GM23338 (cell line): ENCODE data around the gene MRTO4.

ENCODE experiments used
- CREB1 ChIP-seq: fragments of 250-450 bp; sonication (Bioruptor Pico); IDR thresholded peaks from 2 replicates; pipeline ENCODE4 v1.5.0; 2020; ENCODE audit warnings: low read depth, mild to moderate bottlenecking, moderate library complexity
- EZH2 ChIP-seq: fragments of 200-600 bp; sonication (generic); IDR thresholded peaks from one replicate; pipeline ENCODE4 v1.8.0; 2017; ENCODE audit warnings: antibody characterized with exemption, mild to moderate bottlenecking, low read depth; ENCODE audit not compliant: unreplicated experiment
- EZH2phosphoT487 ChIP-seq: fragments of 200-600 bp; sonication (generic); IDR thresholded peaks from one replicate; pipeline ENCODE4 v1.8.1; 2018; ENCODE audit warnings: antibody characterized with exemption; ENCODE audit not compliant: unreplicated experiment
- JUNB ChIP-seq: IDR thresholded peaks from one replicate; pipeline ENCODE4 v1.6.1; 2016; ENCODE audit warnings: antibody characterized with exemption; ENCODE audit not compliant: unreplicated experiment
- NANOG ChIP-seq: IDR thresholded peaks from 2 replicates; pipeline ENCODE4 v1.6.1; 2016; ENCODE audit warnings: antibody characterized with exemption, borderline replicate concordance
- POLR2AphosphoS5 ChIP-seq: IDR thresholded peaks from 2 replicates; pipeline ENCODE4 v1.6.1; 2016; ENCODE audit warnings: antibody characterized with exemption, low read depth
- STAT1 ChIP-seq: IDR thresholded peaks from one replicate; pipeline ENCODE4 v1.6.1; 2016; ENCODE audit warnings: antibody characterized with exemption; ENCODE audit not compliant: unreplicated experiment
- ZNF114 ChIP-seq: fragments of 250-450 bp; sonication (Bioruptor Pico); IDR thresholded peaks from 2 replicates; pipeline ENCODE4 v1.5.0; 2020; ENCODE audit warnings: mild to moderate bottlenecking, moderate library complexity
- ZNF331 ChIP-seq: fragments of 250-450 bp; sonication (Bioruptor Pico); IDR thresholded peaks from 2 replicates; pipeline ENCODE4 v1.5.0; 2020; ENCODE audit warnings: low read depth, mild to moderate bottlenecking, moderate library complexity
- TF ChIP-seq, protein P1 (sequence below), 2 experiments: fragments of 200-600 bp in 1 of 2; sonication (generic) in 1 of 2; conservative IDR thresholded peaks; 2 replicates each; pipeline versions ENCODE4 v1.5.1 to v1.6.1; 2016 to 2017; ENCODE audit warnings: antibody characterized with exemption in 2 of 2, low read depth in 2 of 2, mild to moderate bottlenecking in 2 of 2, moderate library complexity in 1 of 2
- TF ChIP-seq, protein P2 (sequence below): IDR thresholded peaks from one replicate; pipeline ENCODE4 v1.6.1; 2018; ENCODE audit warnings: antibody characterized with exemption; ENCODE audit not compliant: unreplicated experiment
- TF ChIP-seq, protein P3 (sequence below): IDR thresholded peaks from 2 replicates; pipeline ENCODE4 v1.6.1; 2016; ENCODE audit warnings: antibody characterized with exemption
- TF ChIP-seq, protein P4 (sequence below): fragments of 250-450 bp; sonication (Bioruptor Pico); IDR thresholded peaks from 2 replicates; pipeline ENCODE4 v1.5.0; 2020; ENCODE audit warnings: mild to moderate bottlenecking, moderate library complexity

DNA sequence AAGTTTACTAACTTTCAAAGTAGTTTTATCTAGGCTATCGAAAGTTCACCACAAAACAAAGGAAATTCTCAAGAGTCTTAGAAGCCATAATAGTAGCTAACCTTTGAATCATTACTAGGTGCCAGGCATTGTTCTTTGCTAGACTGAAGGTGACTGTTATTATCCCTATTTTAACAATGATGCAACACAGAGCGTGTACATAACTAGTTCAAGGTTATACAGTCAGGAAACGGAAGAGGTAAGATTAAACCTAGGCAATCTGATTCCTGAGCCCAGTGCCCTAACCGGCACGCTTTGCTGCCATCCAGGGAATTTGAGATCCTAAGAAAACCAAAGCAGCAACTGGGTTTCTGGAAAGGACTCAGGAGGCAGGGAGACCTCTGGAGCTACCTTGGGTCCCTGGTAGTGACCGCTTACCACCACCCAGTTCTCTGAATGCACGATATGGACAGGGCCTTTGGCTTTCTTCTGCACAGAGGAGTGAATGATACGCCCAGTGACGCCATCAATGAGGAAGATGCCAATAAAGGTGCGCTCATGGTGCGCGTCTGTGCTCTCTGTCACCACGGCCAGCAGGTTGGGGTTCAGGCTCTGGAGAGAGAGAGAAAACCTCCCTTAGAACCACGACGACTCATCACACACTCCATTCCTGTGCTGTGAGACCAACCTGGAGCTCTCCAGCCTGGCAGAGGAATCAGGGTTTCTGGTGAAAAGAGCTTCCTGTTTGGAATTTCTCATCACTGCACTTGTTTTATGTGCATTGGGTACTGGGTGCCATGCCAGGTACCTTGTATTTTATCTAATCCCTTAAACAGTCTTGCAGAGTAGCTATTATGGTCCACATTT is 28.4 kb upstream of the MRTO4 start:
- TF ChIP-seq, protein P1, sequence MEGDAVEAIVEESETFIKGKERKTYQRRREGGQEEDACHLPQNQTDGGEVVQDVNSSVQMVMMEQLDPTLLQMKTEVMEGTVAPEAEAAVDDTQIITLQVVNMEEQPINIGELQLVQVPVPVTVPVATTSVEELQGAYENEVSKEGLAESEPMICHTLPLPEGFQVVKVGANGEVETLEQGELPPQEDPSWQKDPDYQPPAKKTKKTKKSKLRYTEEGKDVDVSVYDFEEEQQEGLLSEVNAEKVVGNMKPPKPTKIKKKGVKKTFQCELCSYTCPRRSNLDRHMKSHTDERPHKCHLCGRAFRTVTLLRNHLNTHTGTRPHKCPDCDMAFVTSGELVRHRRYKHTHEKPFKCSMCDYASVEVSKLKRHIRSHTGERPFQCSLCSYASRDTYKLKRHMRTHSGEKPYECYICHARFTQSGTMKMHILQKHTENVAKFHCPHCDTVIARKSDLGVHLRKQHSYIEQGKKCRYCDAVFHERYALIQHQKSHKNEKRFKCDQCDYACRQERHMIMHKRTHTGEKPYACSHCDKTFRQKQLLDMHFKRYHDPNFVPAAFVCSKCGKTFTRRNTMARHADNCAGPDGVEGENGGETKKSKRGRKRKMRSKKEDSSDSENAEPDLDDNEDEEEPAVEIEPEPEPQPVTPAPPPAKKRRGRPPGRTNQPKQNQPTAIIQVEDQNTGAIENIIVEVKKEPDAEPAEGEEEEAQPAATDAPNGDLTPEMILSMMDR (conservative IDR thresholded peaks at IDR 0.05; ENCODE audit: low read depth in 2 of 2): no peak
- TF ChIP-seq POLR2AphosphoS5: no peak
- no peak for TF ChIP-seq CREB1 (CRISPR knock-in tag)
- TF ChIP-seq EZH2: no peak
- no peak for TF ChIP-seq EZH2phosphoT487
- TF ChIP-seq, protein P2, sequence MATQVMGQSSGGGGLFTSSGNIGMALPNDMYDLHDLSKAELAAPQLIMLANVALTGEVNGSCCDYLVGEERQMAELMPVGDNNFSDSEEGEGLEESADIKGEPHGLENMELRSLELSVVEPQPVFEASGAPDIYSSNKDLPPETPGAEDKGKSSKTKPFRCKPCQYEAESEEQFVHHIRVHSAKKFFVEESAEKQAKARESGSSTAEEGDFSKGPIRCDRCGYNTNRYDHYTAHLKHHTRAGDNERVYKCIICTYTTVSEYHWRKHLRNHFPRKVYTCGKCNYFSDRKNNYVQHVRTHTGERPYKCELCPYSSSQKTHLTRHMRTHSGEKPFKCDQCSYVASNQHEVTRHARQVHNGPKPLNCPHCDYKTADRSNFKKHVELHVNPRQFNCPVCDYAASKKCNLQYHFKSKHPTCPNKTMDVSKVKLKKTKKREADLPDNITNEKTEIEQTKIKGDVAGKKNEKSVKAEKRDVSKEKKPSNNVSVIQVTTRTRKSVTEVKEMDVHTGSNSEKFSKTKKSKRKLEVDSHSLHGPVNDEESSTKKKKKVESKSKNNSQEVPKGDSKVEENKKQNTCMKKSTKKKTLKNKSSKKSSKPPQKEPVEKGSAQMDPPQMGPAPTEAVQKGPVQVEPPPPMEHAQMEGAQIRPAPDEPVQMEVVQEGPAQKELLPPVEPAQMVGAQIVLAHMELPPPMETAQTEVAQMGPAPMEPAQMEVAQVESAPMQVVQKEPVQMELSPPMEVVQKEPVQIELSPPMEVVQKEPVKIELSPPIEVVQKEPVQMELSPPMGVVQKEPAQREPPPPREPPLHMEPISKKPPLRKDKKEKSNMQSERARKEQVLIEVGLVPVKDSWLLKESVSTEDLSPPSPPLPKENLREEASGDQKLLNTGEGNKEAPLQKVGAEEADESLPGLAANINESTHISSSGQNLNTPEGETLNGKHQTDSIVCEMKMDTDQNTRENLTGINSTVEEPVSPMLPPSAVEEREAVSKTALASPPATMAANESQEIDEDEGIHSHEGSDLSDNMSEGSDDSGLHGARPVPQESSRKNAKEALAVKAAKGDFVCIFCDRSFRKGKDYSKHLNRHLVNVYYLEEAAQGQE: no peak
- TF ChIP-seq ZNF331 (CRISPR knock-in tag): no peak
- TF ChIP-seq, protein P3, sequence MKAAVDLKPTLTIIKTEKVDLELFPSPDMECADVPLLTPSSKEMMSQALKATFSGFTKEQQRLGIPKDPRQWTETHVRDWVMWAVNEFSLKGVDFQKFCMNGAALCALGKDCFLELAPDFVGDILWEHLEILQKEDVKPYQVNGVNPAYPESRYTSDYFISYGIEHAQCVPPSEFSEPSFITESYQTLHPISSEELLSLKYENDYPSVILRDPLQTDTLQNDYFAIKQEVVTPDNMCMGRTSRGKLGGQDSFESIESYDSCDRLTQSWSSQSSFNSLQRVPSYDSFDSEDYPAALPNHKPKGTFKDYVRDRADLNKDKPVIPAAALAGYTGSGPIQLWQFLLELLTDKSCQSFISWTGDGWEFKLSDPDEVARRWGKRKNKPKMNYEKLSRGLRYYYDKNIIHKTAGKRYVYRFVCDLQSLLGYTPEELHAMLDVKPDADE: no peak
- TF ChIP-seq ZNF114 (CRISPR knock-in tag): no peak
- no peak for TF ChIP-seq JUNB
- TF ChIP-seq NANOG: no peak
- TF ChIP-seq, protein P4, sequence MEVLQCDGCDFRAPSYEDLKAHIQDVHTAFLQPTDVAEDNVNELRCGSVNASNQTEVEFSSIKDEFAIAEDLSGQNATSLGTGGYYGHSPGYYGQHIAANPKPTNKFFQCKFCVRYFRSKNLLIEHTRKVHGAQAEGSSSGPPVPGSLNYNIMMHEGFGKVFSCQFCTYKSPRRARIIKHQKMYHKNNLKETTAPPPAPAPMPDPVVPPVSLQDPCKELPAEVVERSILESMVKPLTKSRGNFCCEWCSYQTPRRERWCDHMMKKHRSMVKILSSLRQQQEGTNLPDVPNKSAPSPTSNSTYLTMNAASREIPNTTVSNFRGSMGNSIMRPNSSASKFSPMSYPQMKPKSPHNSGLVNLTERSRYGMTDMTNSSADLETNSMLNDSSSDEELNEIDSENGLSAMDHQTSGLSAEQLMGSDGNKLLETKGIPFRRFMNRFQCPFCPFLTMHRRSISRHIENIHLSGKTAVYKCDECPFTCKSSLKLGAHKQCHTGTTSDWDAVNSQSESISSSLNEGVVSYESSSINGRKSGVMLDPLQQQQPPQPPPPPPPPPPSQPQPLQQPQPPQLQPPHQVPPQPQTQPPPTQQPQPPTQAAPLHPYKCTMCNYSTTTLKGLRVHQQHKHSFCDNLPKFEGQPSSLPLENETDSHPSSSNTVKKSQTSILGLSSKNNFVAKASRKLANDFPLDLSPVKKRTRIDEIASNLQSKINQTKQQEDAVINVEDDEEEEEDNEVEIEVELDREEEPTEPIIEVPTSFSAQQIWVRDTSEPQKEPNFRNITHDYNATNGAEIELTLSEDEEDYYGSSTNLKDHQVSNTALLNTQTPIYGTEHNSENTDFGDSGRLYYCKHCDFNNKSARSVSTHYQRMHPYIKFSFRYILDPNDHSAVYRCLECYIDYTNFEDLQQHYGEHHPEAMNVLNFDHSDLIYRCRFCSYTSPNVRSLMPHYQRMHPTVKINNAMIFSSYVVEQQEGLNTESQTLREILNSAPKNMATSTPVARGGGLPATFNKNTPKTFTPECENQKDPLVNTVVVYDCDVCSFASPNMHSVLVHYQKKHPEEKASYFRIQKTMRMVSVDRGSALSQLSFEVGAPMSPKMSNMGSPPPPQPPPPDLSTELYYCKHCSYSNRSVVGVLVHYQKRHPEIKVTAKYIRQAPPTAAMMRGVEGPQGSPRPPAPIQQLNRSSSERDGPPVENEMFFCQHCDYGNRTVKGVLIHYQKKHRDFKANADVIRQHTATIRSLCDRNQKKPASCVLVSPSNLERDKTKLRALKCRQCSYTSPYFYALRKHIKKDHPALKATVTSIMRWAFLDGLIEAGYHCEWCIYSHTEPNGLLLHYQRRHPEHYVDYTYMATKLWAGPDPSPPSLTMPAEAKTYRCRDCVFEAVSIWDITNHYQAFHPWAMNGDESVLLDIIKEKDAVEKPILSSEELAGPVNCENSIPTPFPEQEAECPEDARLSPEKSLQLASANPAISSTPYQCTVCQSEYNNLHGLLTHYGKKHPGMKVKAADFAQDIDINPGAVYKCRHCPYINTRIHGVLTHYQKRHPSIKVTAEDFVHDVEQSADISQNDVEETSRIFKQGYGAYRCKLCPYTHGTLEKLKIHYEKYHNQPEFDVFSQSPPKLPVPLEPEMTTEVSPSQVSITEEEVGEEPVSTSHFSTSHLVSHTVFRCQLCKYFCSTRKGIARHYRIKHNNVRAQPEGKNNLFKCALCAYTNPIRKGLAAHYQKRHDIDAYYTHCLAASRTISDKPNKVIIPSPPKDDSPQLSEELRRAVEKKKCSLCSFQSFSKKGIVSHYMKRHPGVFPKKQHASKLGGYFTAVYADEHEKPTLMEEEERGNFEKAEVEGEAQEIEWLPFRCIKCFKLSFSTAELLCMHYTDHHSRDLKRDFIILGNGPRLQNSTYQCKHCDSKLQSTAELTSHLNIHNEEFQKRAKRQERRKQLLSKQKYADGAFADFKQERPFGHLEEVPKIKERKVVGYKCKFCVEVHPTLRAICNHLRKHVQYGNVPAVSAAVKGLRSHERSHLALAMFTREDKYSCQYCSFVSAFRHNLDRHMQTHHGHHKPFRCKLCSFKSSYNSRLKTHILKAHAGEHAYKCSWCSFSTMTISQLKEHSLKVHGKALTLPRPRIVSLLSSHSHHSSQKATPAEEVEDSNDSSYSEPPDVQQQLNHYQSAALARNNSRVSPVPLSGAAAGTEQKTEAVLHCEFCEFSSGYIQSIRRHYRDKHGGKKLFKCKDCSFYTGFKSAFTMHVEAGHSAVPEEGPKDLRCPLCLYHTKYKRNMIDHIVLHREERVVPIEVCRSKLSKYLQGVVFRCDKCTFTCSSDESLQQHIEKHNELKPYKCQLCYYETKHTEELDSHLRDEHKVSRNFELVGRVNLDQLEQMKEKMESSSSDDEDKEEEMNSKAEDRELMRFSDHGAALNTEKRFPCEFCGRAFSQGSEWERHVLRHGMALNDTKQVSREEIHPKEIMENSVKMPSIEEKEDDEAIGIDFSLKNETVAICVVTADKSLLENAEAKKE: no peak
- TF ChIP-seq STAT1: no peak
